ENCODE measurements around the gene SLU7. TPM values are rescaled to one million over a fixed set of nuclear protein-coding genes. Genes with fewer than 3 reads are reported as not detected.

SLU7 gene
- total RNA-seq, 1 donor from 2014 or later = 50.5 TPM

DNA sequence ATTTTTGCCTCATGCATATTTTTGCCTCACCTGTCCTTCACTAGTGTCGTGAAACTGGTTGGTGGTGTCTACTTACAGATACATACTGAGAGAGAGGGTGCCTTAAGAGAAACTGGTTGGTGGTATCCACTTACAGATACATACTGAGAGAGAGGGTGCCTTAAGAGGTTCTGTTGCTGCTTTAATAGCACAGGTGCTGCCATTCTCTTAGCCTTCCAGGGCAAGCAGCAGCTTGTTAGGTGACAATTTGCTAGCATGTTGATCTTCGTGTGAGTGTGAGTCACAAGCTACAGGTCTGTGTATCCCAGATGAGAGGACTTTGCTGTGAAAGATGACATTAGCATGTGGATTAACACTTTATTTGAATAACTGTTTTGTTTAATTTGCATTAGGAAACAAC, 4.2 kb upstream of the SLU7 start:
- no peak for DNase-seq (ENCODE audit: low spot score)
- intact Hi-C loops (cut with DNase I) = no loop called here

DNA sequence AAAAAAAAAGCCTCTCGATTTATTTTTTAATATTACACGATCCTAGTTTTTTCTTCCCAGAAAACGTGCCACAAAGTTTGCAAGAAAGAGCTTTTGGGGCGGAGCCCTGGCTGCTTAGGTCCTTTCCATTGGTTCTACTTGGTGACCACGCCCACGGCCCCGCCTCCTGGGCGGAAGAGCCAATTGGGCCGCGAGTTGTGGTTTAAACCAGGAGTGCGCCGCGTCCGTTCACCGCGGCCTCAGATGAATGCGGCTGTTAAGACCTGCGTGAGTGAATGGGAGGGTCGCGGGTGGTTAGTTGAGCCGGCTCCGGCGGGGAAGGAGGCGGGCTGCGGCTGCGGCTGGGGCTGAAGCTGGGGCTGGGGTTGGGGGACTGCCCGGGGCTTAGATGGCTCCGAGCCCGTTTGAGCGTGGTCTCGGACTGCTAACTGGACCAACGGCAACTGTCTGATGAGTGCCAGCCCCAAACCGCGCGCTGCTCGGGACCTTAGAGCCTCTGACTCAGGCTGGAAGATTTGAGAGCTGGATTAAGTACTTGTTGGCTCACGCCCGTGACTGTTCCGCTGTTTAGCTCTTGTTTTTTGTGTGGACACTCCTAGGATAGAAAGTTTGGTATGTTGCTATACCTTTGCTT, 2.9 kb upstream of the SLU7 start, which contains the start of gene PTTG1:
TSS of gene PTTG1 (plus strand) at position 231 of the 634 bp plus-strand sequence. CDS start 458 bp downstream, outside the sequence.
- intact Hi-C loops (cut with DNase I) = no loop called here
- peak; percentile 97 for DNase-seq (ENCODE audit: low spot score)

DNA sequence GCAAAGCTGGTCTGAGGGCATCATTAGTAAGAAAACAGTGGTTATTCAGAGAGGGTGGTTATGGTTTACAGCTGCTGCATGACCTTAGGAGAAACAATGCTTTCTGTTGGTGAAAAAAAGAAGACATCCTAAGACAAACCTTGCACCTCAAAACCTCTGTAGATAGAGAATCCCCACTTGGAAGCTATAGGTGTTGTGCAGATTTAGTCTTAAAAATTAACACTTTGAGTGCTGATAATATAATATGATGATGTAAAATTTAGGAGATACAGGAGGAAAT, 1.4 kb upstream of the SLU7 start:
- intact Hi-C loops (cut with DNase I) = no loop called here
- DNase-seq (ENCODE audit: low spot score) = no peak

DNA sequence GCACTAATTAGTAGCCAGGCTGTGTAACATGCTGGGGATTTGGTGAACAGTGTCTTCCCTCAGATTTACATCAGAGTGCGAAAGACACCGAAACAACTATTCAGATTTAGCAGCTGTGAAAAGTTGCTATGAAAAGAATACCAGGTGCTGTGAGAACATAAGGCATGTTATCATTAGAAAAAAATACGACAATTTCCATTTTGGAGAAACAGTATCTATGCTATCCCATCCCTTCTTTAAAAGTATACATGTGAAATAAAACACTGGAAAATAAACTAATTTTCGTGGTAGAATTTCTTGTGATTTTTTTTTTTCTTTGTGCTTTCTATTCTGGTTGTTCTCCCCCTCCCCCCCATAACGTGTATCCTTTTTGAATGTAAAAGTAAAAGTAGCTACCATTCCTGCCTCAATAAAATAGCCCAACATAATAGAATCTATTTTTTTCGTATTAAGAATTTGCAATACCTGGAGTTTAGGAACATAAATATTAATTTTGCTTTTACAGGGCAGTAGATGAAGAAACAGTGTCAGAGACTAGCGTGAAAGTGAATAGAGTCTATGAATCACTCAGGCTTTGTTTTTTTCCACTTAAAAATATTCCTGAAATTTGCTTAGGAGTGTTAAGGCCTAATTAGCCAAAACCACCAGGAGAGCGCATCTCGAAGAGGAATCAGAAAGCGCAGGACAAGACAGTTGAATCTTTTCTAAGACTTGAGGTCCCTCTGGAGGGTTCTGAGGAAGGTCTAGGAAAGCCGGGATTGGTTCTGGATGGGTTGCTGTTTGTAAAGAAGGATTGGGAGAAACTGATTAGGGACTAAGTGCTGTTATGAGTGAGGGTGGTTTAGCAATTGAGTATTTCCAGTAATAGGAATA, 813 bp upstream of the SLU7 start:
- no peak for DNase-seq (ENCODE audit: low spot score)
- intact Hi-C loops (cut with DNase I) = no loop called here

DNA sequence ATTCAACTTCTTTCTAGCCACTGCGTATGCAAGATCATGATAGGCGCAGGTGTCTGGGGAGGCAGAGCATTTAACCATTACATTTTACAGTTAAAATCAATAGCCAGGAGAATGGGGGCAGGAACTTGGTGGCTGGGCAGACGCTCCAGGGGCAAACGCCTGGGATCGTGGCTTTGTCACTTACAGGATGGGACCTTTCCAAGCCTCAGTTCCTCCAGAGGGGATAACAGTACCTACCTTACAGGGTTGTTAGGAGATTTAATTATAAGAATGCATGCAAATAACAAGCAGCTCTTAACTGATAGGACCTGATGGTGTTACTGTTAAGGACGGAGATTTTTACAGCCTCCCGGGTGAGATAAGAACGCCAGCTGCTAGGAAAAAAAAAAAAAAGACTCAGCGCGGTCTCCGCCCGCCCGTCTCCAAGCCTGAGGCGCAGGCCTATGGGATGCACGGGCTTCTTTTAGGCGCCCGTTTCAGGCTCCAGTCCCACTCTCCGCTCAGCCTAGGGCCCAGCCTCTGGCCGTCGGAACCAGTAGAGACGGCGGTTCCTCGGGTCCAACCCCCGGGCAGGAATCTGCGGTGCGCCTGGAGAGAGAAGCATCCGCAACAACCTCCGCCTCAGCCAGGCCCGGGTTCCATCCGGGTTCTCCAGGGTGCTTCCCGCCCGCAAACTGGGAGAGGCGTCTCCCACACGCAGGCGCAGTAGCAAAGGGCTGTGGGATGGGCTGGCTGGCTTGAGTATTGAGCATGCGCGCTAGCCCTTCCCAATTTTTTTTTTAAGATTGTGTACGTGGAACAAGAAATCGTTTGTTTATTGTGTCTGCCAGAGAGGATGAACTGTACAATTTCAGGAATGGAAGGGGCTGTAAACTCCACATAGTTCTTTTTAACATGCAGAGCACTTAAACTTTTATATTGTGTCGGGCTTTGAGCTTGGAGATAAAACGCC, 19.2 kb downstream of the SLU7 start, which contains the start of gene FAM200C:
TSS of gene FAM200C (minus strand) at position 653 of the 952 bp plus-strand sequence. CDS start 4,564 bp downstream, outside the sequence.
- intact Hi-C loops (cut with DNase I) = loop anchor here (5.0 kb wide), 1 partner anchor 377 kb away; no protein-coding TSS in a partner anchor
- DNase-seq (ENCODE audit: low spot score) = peak; percentile 96

DNA sequence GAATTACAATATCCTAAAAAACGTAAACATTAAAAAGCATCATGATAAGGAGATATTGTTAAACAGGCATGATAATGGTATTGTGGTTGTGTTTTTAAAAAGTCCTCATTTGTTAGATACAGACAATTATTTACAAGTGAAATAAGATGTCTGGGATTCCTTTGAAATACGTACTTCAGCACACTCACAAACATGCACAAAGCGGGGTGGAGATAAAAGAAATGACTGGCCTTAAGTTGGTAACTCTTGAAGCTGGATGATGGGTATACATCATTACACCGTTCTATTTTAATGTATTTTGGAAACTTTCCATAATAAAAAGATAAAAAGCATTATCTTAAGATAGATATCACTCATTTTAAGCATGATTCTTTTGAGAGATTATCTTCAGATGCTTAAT, 20.1 kb downstream of the SLU7 start:
- DNase-seq (ENCODE audit: low spot score) = no peak

DNA sequence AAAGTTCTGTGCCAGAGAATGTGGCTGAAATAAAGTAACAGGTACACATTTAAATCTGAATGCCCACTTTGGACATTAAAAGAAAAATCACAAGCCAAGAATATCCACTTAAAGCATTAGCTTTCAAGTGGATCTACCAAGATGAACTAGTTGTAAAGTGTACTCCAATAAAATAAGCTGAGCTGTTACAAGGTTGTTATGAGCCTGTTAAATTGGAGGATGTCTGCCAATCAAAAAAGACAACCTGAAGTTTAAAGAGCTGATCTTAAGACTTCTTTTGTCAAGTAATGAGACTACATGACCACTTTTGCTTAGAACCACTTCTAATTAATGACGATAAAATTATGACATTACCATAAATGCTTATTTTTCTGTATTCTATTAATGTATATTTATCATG, 21.4 kb downstream of the SLU7 start:
- DNase-seq (ENCODE audit: low spot score) = no peak
- intact Hi-C loops (cut with DNase I) = loop anchor here (5.0 kb wide), 1 partner anchor 375 kb away; no protein-coding TSS in a partner anchor

More for the DNA sequence above, 20.1 kb downstream of the SLU7 start:
- intact Hi-C loops (cut with DNase I) = loop anchor here (5.0 kb wide), 1 partner anchor 377 kb away; no protein-coding TSS in a partner anchor

DNA sequence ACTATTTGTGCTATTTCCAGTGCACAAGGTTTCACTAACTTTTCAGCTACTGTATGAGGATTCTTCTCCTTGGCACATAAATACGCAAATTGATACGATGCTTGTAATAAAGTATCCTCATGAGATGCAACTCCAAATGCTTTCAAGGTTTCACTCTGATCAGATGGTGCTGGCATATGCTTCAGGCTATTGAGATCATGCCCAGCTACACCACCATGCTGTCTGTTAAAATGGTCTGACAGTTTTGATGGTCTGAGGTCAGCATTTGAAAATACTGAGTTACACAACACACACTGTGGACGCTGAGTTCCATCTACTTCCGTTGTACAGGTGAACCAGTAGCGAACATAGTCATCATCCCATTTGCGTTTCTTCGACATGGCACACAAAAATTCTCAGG, 23.8 kb downstream of the SLU7 start:
- intact Hi-C loops (cut with DNase I) = loop anchor here (5.0 kb wide), 1 partner anchor 373 kb away; no protein-coding TSS in a partner anchor
- no peak for DNase-seq (ENCODE audit: low spot score)

DNA sequence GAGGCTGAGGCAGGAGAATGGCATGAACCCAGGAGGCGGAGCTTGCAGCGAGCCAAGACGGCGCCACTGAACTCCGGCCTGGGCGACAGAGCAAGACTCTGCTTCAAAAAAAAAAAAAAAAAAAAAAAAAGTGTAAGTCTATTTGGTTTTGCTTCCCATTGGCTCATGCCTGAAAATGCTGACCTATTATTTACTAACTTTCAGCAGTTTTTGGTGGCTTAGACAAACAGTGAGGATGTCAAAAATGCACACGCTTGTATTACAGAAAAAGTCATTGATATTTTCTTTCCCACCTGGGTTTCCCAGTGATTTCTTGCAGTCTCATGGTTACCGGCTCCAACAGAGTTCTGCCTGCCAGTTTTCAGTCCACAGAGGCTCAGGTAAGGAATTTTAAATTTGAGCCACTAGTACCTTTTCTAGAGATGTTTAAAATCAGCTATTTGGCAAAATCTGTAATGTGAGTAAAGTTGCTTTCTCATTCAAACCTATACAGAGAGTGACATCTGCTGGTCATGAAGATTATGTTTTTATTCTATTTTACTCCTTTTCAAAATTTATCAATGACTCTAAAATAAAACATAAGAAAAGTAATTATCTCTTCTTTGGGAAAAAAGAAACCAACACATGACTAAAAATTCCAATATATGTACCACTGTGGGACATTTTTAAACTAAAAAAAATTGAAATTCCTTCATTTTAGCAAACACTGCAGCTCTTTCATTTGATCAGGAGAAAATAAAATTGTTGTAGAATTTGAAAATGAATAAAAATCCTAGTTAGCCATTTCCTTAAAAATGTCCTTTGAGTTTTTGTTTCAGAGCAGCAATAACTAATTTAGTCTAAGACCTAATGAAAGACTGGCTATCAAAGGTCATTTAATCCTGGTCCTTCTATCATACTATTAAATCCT, 27.8 kb downstream of the SLU7 start:
- DNase-seq (ENCODE audit: low spot score) = no peak

DNA sequence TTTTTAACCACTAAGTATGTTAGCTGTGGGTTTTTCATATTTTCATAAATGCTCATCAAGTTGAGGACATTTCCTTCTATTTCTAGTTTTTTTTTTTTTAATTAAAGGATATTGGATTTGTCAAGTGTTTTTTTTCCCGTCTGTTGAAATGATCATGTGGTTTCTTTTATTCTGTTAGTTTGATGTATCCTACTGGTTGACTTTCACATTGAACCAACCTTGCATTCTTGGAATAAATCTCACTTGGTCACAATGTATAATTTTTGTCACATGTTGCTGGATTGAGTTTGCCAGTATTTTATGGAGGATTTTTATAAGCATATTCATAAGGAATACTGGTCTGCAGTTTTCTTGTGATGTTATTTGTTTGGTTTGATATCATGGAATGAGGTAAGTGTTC, 31.4 kb downstream of the SLU7 start:
- intact Hi-C loops (cut with DNase I) = no loop called here
- no peak for DNase-seq (ENCODE audit: low spot score)

More for the DNA sequence above, 27.8 kb downstream of the SLU7 start:
- intact Hi-C loops (cut with DNase I) = no loop called here

DNA sequence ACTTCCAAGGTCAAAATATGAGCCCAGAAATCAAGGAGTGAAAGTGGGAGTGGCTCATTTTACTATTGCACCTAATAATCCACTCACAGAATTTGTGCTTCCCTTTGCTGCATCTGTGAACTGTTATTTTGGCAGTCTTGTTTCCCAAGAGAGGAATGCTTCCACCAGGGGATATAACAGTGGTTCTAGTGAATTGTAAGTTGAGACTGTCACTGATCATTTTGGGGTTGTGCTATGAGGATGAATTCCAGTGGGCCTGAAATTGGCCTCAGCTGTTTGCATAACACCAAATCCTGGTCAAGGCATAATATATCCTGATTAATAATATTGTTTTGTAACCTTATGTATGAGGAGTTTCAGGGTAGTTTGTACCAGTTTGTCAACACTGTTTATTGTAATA, 33.4 kb downstream of the SLU7 start:
- intact Hi-C loops (cut with DNase I) = no loop called here
- DNase-seq (ENCODE audit: low spot score) = no peak

DNA sequence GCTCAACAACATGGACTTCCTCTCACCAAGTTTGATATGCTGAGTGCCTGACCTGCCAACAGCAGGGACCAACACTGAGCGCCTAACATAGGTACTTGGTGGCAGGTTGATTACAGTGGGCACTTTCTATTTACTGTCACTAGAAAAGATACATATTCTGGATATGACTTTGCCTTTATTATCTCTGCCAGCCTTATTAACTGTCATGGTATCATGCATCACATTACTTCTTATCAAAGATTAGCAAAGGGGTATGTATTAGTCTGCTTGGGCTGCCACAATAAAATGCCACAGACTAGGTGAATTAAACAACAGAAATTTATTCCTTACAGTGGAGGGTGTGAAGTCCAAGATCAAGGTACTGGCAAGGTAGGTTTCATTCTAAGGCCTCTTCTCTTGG, 34.2 kb downstream of the SLU7 start:
- no peak for DNase-seq (ENCODE audit: low spot score)
- intact Hi-C loops (cut with DNase I) = no loop called here

DNA sequence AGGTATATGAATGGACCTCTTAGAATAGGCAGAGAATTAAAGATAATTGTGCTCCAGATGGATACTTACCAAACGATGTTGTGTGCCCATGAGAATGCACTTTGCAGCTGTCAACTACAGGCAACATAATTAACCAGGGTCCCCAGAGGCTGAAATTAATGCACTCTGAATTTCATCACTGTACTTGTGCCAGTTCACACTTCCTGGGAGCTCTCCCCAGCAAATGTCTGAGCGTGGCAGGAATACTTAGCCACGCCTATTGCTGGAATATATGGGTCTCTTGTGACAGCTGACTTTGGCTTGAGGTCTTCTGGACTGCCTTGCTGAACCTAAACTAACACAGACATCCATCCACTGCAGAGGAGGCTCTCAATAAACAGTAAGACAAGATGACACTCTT, 36.5 kb downstream of the SLU7 start:
- intact Hi-C loops (cut with DNase I) = no loop called here
- DNase-seq (ENCODE audit: low spot score) = no peak

DNA sequence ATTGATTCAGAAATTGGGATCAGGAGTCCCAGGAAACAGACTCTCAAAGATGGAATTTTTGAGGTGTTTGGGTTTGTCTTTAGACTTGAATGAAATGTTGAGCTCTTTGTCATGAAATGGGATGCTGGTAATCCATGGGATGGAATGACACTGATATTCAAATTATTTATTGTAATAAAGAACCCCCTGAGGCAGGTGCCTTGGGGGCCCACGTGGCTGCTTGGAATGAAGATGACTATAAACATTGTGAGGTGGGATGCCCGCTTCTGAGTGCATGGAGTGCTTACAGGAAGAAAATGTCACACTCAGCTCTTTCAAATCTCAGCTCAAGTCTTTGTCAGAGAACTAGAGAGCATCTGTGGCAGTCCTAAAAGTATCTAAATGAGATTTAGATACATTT, 38.8 kb downstream of the SLU7 start:
- intact Hi-C loops (cut with DNase I) = no loop called here
- DNase-seq (ENCODE audit: low spot score) = no peak

DNA sequence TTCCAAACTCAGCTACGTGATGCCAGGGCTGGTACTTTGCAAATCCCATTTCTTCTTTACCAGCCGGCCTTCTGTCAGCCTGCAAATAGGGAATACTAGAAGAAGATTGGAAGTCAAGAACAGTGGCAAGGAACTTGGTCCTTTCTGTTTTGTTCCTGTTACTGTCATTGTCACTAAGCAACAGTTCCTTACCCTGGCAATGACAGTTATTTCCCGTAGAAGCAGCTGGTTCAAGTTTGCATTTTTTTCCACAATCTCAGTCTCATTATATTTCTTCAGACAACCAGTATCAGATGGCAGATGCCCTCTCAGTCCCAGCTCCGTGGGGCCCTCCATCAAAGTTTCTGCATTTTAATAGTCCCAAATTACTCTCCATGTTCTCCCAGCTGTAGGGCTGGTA, 39.4 kb downstream of the SLU7 start:
- DNase-seq (ENCODE audit: low spot score) = no peak
- intact Hi-C loops (cut with DNase I) = no loop called here

DNA sequence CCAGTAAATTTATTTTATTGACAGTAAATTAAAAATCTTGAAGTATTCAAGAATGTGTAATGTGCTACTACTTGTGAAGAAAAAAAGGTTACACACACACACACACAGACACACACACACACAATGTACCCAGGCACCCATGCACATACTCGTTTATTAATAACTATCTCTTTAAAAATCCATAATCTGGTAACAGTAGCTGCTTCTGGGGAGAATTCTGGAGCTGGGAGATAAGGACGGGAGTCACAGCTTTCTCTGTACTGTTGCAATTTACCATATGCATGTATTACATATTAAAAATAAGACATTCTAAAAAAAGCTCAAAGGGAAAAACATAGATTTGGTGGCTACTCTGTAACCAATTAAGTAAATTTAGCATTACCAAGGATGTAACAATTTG, 40.6 kb downstream of the SLU7 start:
- intact Hi-C loops (cut with DNase I) = no loop called here
- no peak for DNase-seq (ENCODE audit: low spot score)

DNA sequence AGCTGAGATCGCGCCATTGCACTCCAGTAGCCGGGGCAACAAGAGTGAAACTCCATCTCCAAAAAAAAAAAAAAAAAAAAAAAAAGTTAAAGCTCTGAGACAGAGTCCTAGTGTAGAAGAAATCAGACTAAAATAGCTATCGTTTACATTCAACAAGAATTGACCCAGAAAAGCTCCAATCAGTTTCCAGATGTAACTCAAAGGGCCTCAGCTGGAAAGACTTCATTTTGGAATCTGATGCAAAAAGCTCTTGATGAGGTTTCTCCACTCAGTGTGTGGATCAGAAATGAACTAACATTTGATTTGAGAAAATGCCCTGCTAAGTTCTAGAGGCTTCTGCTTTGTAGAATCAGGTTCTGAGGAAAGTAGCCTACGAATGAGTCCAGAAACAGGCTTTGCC, 41.2 kb downstream of the SLU7 start:
- intact Hi-C loops (cut with DNase I) = no loop called here
- DNase-seq (ENCODE audit: low spot score) = no peak

DNA sequence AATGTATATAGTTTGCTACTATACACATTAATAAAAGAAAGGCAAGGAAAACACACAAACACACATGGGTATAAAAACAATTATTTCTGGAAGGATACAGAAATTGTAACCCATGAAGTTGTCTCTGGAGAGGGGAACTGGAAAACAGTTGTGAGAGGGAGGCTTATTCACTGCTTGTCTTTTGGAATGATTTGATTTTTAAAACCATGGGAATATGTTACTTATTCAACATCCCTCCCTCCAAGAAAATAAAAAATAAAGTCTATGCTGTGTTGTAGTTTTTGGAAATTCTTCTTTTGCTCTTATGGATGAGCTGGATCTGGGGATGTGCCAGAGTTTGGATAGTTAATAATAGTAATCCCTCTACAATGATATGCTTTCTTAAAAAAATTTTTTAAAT, 42.5 kb downstream of the SLU7 start:
- DNase-seq (ENCODE audit: low spot score) = no peak
- intact Hi-C loops (cut with DNase I) = no loop called here

DNA sequence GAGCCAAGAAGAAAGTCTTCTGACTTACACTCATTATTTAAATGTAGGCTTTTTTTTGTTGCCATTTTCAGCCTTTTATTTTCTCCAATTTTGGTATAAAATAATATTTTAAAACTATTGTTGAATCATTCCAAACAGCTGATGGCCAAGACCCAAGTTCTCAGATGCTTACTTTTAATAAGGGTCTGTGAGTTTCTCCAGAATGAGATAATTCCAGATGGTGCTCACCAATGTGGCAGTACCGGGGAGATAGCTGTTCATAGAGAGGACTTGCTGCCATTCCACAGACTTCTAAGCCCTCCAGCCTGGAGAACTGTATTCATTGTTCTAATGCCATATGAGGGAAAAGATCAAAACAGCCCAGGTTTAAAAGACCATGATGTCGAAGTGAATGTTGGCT, 43.2 kb downstream of the SLU7 start:
- DNase-seq (ENCODE audit: low spot score) = no peak
- intact Hi-C loops (cut with DNase I) = no loop called here
